Peyer's patch (tissue), 4 donors: ENCODE data around the gene NEU1. TPM values are rescaled to one million over a fixed set of nuclear protein-coding genes. Genes with fewer than 3 reads are reported as not detected.
"Not testable (repeated sequence)": the region's sequence is repeated elsewhere in the genome, so short reads cannot be mapped to it uniquely, and the experiment has no call there.

Experiments used
- DNase-seq, 3 donors: peaks; one replicate each; pipeline ENCODE4 v3.0.0-alpha.2; 2017 to 2019
- H3K27ac ChIP-seq, 4 donors: fragments of 200-600 bp; sonication (generic); one replicate each; pipeline ENCODE4 v1.5.1; 2016 to 2019
- H3K27me3 ChIP-seq, 2 donors: fragments of 200-600 bp; sonication (generic); one replicate each; pipeline ENCODE4 v1.5.1; 2019
- H3K36me3 ChIP-seq, 3 donors: fragments of 200-600 bp; sonication (generic); one replicate each; pipeline ENCODE4 v1.5.1; 2016 to 2019
- H3K4me1 ChIP-seq, 4 donors: fragments of 200-600 bp; sonication (generic); one replicate each; pipeline ENCODE4 v1.5.1; 2016 to 2019
- H3K4me3 ChIP-seq, 4 donors: fragments of 200-600 bp; sonication (generic); 1 replicate in 3 of 4; 2 replicates in 1 of 4; pipeline ENCODE4 v1.5.1; 2016 to 2019; ENCODE audit warnings: mild to moderate bottlenecking in 1 of 4
- H3K9me3 ChIP-seq, 4 donors: fragments of 200-600 bp; sonication (generic); one replicate each; pipeline ENCODE4 v1.5.1; 2016 to 2019; ENCODE audit warnings: mild to moderate bottlenecking in 1 of 4
- POLR2A ChIP-seq, 2 donors: fragments of 450-650 bp; IDR thresholded peaks; one replicate each; pipeline ENCODE4 v1.5.1; 2017; ENCODE audit warnings: antibody characterized with exemption in 2 of 2, mild to moderate bottlenecking in 2 of 2, moderate library complexity in 2 of 2
- total RNA-seq, 4 donors: library from RNA; depleted of rRNA; stranded (reverse); fragments of >200 nt; gene quantifications; one replicate each; pipeline ENCODE4 v1.1.0, GENCODE V29; 2016
- TF ChIP-seq, protein P1 (sequence below), 6 experiments: fragments of 450-650 bp in 4 of 6; fragments of 200-600 bp in 2 of 6; sonication (generic) in 1 of 6; IDR thresholded peaks; one replicate each; pipeline ENCODE4 v1.5.1; 2017 to 2019; ENCODE audit warnings: antibody characterized with exemption in 6 of 6, mild to moderate bottlenecking in 3 of 6, moderate library complexity in 1 of 6

Gene NEU1
- total RNA-seq, 4 donors from 2014 or later: 11.6 to 100 (median 81.8) TPM

DNA sequence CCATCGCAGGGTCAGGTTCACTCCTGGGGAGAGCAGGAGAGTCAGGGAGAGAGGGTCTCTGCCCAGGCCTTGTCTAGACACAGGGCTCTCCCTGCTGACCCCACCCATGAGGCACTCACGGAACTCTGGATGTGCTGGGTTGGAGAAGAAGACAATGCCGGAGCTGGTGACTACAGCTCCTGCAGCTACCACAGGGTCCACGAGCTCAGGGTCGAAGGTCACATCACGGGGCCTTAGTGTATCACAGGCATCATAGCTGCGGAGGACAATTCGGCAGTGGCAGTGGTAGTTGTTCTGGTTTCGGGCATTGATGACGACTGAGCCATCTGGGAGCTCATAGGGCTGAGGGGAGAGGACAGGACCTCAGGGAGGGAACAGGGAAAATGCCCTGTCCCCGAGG lies 2.7 kb downstream of the NEU1 start:
- no peaks in the 10 kb centered on the region for H3K9me3 ChIP-seq
- peaks cover 0 to 17% (median 2%) of the 10 kb centered on the region in 4 donors for H3K4me1 ChIP-seq
- no peak overlapping the region for H3K27ac ChIP-seq
- H3K36me3 ChIP-seq: peaks cover 0 to 29% (median 0%) of the 10 kb centered on the region in 3 donors
- H3K4me3 ChIP-seq: no peak overlapping the region
- TF ChIP-seq, protein P1, sequence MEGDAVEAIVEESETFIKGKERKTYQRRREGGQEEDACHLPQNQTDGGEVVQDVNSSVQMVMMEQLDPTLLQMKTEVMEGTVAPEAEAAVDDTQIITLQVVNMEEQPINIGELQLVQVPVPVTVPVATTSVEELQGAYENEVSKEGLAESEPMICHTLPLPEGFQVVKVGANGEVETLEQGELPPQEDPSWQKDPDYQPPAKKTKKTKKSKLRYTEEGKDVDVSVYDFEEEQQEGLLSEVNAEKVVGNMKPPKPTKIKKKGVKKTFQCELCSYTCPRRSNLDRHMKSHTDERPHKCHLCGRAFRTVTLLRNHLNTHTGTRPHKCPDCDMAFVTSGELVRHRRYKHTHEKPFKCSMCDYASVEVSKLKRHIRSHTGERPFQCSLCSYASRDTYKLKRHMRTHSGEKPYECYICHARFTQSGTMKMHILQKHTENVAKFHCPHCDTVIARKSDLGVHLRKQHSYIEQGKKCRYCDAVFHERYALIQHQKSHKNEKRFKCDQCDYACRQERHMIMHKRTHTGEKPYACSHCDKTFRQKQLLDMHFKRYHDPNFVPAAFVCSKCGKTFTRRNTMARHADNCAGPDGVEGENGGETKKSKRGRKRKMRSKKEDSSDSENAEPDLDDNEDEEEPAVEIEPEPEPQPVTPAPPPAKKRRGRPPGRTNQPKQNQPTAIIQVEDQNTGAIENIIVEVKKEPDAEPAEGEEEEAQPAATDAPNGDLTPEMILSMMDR (IDR thresholded peaks at IDR 0.05): no peak
- TF ChIP-seq POLR2A (IDR thresholded peaks at IDR 0.05): no peak
- no peaks in the 10 kb centered on the region for H3K27me3 ChIP-seq
- DNase-seq: no peak

DNA sequence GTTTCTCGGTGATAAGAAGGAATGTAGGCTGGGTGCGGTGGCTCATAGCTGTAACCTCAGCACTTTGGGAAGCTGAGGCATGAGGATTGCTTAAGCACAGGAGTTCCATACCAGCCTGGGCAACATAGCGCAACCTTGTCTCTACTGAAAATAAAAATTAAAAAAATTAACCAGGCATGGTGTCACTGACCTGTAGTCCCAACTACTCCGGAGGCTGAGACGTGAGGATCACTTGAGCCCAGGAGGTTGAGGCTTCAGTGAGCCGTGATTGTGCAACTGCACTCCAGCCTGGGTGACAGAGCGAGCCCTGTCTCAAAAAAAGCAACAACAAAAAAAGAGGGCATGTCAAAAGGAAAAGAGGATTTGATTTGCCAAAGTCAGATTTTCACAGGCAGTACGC lies 3.9 kb downstream of the NEU1 start:
- H3K27ac ChIP-seq: no peak overlapping the region
- H3K4me3 ChIP-seq: no peak overlapping the region
- H3K9me3 ChIP-seq: no peaks in the 10 kb centered on the region
- peaks cover 0 to 11% (median 0%) of the 10 kb centered on the region in 4 donors for H3K4me1 ChIP-seq
- peaks cover 0 to 29% (median 0%) of the 10 kb centered on the region in 3 donors for H3K36me3 ChIP-seq
- TF ChIP-seq POLR2A (IDR thresholded peaks at IDR 0.05): no peak
- TF ChIP-seq, protein P1 (IDR thresholded peaks at IDR 0.05): no peak
- no peaks in the 10 kb centered on the region for H3K27me3 ChIP-seq
- DNase-seq: no peak

DNA sequence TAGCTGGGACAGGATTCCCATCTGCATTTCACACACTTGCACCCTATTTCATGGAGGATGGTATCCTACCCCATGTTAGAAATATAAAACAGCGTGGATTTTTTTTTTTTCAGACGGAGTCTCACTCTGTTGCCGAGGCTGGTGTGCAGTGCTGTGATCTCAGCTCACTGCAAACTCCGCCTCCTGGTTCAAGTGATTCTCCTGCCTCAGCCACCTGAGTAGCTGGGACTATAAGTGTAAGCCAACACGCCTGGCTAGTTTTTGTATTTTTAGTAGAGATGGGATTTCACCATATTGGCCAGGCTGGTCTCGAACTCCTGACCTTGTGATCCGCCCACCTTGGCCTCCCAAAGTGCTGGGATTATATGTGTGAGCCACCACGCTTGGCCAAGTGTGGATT lies 4.8 kb downstream of the NEU1 start:
- H3K4me1 ChIP-seq, H3K9me3 ChIP-seq, DNase-seq, H3K27ac ChIP-seq, H3K4me3 ChIP-seq, H3K27me3 ChIP-seq: not testable (repeated sequence)
- peaks cover 0 to 29% (median 0%) of the 10 kb centered on the region in 3 donors for H3K36me3 ChIP-seq

DNA sequence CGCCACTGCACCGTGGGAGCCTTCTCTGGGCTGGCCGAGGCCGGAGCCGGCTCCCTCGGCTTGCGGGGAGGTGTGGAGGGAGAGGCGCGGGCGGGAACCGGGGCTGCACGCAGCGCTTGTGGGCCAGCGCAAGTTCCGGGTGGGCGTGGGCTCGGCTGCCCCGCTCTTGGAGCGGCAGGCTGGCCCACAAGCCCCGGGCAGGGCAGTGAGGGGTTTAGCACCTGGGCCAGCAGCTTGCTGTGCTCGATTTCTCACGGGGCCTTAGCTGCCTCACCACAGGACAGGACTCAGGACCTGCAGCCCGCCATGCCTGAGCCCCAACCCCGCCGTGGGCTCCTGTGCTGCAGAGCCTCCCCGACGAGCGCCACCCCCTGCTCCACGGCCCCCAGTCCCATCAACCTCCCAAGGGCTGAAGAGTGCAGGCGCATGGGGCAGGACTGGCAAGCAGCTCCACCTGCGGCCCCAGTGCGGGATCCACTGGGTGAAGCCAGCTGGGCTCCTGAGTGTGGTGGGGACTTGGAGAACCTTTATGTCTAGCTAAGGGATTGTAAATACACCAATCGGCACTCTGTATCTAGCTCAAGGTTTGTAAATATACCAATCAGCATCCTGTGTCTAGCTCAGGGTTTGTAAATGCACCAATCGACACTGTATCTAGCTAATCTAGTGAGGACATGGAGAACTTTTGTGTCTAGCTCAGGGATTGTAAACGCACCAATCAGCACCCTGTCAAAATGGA lies 10.5 kb downstream of the NEU1 start:
- H3K36me3 ChIP-seq, H3K27ac ChIP-seq, DNase-seq, H3K27me3 ChIP-seq, H3K9me3 ChIP-seq, H3K4me1 ChIP-seq, H3K4me3 ChIP-seq: not testable (repeated sequence)

DNA sequence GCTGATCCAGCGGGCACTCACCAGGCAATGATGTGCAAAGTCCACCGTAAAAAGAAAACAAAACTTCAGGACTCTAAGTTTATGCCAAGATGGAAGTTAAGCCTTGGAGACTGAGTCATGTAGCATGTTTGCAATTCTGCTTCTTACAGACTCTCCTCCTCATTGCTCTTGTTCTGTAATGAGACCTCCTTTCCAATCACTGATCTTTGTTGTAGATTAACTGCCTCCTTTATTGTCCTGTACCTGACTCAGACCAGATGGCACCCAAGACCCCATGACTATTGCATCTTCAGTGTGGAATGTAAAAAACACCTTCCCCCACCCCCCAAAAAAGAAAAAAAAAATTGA lies 11.2 kb downstream of the NEU1 start:
- no peak for TF ChIP-seq POLR2A (IDR thresholded peaks at IDR 0.05)
- TF ChIP-seq, protein P1 (IDR thresholded peaks at IDR 0.05): no peak
- H3K4me3 ChIP-seq: no peak overlapping the region
- H3K9me3 ChIP-seq: no peaks in the 10 kb centered on the region
- H3K36me3 ChIP-seq: no peaks in the 10 kb centered on the region
- no peak for DNase-seq
- no peaks in the 10 kb centered on the region for H3K4me1 ChIP-seq
- H3K27ac ChIP-seq: no peak overlapping the region
- H3K27me3 ChIP-seq: no peaks in the 10 kb centered on the region

DNA sequence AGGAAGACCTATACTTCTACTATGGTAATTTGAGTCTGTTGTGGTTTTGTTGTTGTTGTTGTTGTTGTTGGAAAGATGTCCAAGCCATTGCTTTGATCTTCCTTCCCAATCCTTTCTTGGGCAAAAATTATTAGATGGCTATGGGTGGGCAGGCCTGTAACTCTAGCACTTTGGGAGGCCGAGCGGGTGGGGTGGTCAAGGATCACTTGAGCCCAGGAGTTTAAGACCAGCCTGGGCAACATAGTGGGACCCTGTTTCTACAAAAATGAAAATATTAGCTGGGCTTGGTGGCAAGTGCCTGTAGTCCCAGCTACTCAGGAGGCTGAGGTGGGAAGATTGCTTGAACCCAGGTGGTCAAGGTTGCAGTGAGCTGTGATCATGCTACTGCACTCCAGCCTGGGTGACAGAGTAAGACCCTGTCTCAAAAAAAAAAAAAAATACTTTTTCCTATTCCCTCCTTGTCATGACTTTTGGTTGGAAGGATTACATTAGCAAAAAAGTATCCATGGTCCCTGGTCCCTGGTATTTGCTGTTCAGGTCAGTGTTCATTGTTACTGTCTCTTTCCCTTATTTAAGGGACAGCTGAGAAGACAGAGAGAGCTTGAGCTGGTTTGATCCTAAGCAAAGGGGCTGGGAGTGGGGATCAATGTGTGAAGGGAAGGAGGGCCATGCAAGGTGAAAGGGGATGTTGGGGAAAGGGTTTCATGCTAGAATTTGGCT lies 11.7 kb downstream of the NEU1 start:
- no peak overlapping the region for H3K27ac ChIP-seq
- H3K27me3 ChIP-seq: no peaks in the 10 kb centered on the region
- H3K4me3 ChIP-seq: no peak overlapping the region
- H3K36me3 ChIP-seq: no peaks in the 10 kb centered on the region
- no peaks in the 10 kb centered on the region for H3K4me1 ChIP-seq
- no peak for DNase-seq
- TF ChIP-seq, protein P1 (IDR thresholded peaks at IDR 0.05): no peak
- no peak for TF ChIP-seq POLR2A (IDR thresholded peaks at IDR 0.05)
- H3K9me3 ChIP-seq: no peaks in the 10 kb centered on the region
